ENCODE results near the gene GALT. TPM values are rescaled to one million over a fixed set of nuclear protein-coding genes. Genes with fewer than 3 reads are reported as not detected.

The GALT gene
- total RNA-seq, 4 donors from 2014 or later = 111 to 310 (median 185) TPM

GRCh38 chr9:34684816-34685215, 38.3 kb downstream of the GALT start:
- Histone ChIP-seq H3K9me3 (no peaks in the 10 kb centered on the region), H3K4me3 (no peak overlapping the region), H3K27ac (no peak overlapping the region), H3K27me3 (no peaks in the 10 kb centered on the region), H3K36me3 (no peaks in the 10 kb centered on the region), H3K4me1 (no peaks in the 10 kb centered on the region)
- DNase-seq = no peak
- TF ChIP-seq POLR2A (IDR thresholded peaks at IDR 0.05) = no peak
- no peak for TF ChIP-seq CTCF (IDR thresholded peaks at IDR 0.05)

GRCh38 chr9:34685591-34685990, 39.1 kb downstream of the GALT start:
- Histone ChIP-seq H3K9me3 (no peaks in the 10 kb centered on the region), H3K4me1 (no peaks in the 10 kb centered on the region), H3K36me3 (no peaks in the 10 kb centered on the region), H3K27ac (no peak overlapping the region), H3K27me3 (no peaks in the 10 kb centered on the region), H3K4me3 (no peak overlapping the region)
- no peak for DNase-seq
- TF ChIP-seq CTCF (IDR thresholded peaks at IDR 0.05) = no peak
- TF ChIP-seq POLR2A (IDR thresholded peaks at IDR 0.05) = no peak

GRCh38 chr9:34686231-34686630, 39.8 kb downstream of the GALT start:
- no peak for DNase-seq
- Histone ChIP-seq H3K4me3 (no peak overlapping the region), H3K9me3 (no peaks in the 10 kb centered on the region), H3K4me1 (peaks cover 0 to 4% (median 0%) of the 10 kb centered on the region in 4 donors), H3K36me3 (no peaks in the 10 kb centered on the region), H3K27ac (no peak overlapping the region), H3K27me3 (no peaks in the 10 kb centered on the region)
- TF ChIP-seq POLR2A (IDR thresholded peaks at IDR 0.05) (no peak), CTCF (IDR thresholded peaks at IDR 0.05) (no peak)

- Histone ChIP-seq H3K4me3 (no peak overlapping the region), H3K9me3 (no peaks in the 10 kb centered on the region), H3K27me3 (no peaks in the 10 kb centered on the region), H3K4me1 (peaks cover 0 to 5% (median 0%) of the 10 kb centered on the region in 4 donors), H3K27ac (no peak overlapping the region), H3K36me3 (no peaks in the 10 kb centered on the region)
- no peak for DNase-seq
- no peak for TF ChIP-seq POLR2A (IDR thresholded peaks at IDR 0.05)
- TF ChIP-seq CTCF (IDR thresholded peaks at IDR 0.05) = no peak
Observed at GRCh38 chr9:34686732-34687131, 40.3 kb downstream of the GALT start.

- TF ChIP-seq POLR2A (IDR thresholded peaks at IDR 0.05) (no peak), CTCF (IDR thresholded peaks at IDR 0.05) (no peak)
Observed at GRCh38 chr9:34687276-34688030, 41.0 kb downstream of the GALT start.

More at GRCh38 chr9:34687276-34688030, 41.0 kb downstream of the GALT start:
- Histone ChIP-seq H3K27me3 (no peaks in the 10 kb centered on the region), H3K36me3 (no peaks in the 10 kb centered on the region), H3K9me3 (no peaks in the 10 kb centered on the region), H3K4me3 (no peak overlapping the region), H3K4me1 (peaks cover 0 to 5% (median 0%) of the 10 kb centered on the region in 4 donors), H3K27ac (no peak overlapping the region)
- DNase-seq = no peak
